GM21786 (cell line): ENCODE results near the gene FABP3.
A peak's percentile ranks its signal among the peaks of the same experiment; 100 is the strongest.
"Not testable (repeated sequence)": the region's sequence is repeated elsewhere in the genome, so short reads cannot be mapped to it uniquely, and the experiment has no call there.

Source experiments
- ATAC-seq: cut with Tn5 transposase; IDR thresholded peaks from one replicate; pipeline ENCODE4 v1.9.1; 2021; ENCODE audit not compliant: unreplicated experiment

The FABP3 gene

GRCh38 chr1:31399976-31400375, 27.1 kb upstream of the FABP3 start:
- ATAC-seq: no peak

GRCh38 chr1:31398246-31398645, 25.4 kb upstream of the FABP3 start:
- no peak for ATAC-seq

- no peak for ATAC-seq
Measured at GRCh38 chr1:31397360-31398095, 24.7 kb upstream of the FABP3 start.

GRCh38 chr1:31396633-31397351, 23.9 kb upstream of the FABP3 start:
- no peak for ATAC-seq

GRCh38 chr1:31394584-31395193, 21.8 kb upstream of the FABP3 start:
- peak; percentile 66 for ATAC-seq

GRCh38 chr1:31393463-31393862, 20.6 kb upstream of the FABP3 start:
- no peak for ATAC-seq

DNA sequence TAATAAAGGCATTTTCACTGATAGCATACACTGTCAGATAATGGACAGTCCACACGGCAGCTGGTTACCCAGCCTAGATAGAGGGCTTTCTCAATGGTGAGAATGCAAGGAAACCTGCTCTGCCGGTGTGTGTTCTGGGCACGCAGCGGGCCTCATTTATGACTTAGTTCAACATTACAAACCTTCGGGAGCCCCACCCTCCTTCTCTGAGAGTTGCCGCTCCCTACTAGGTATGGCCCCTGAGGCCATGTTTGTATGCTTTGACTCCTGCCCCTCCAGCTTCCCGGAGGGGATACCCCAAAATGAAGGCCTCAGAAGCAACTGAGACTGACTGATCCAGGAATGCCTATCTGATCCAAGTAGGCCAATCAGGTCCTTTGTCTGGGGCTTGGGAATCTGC, 17.2 kb upstream of the FABP3 start:
- ATAC-seq: no peak

DNA sequence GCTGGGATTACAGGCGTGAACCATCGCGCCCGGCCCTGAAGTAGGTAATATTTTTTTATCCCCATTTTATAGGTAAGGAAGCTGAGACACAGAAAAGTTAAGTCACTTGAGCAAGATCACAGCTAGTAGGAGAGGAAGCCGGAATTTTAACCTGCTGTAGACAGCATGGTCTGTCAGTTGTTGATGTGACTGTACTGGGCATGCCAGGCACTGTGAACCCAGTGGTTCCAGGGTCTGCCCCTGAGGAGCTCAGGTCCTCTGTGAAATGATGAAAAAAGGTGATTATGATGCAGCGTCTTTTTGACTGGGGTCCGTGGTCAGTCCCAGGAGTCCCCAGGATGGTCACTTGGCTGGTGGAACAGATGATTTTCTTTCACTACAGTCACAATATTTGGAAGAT, 16.7 kb upstream of the FABP3 start:
- ATAC-seq: no peak

DNA sequence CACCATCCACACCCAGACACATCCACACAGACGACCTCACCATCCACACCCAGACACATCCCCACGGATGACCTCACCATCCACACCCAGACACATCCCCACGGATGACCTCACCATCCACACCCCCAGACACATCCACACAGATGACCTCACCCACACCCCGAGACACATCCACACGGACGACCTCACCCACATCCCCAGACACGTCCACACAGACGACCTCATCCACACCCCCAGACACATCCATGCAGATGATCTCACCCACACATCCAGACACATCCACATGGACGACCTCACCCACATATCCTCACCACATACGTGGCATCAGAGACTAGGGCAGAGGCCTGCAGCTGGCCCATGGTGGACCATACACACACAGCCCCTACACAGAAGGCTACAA, 14.7 kb upstream of the FABP3 start:
- no peak for ATAC-seq

DNA sequence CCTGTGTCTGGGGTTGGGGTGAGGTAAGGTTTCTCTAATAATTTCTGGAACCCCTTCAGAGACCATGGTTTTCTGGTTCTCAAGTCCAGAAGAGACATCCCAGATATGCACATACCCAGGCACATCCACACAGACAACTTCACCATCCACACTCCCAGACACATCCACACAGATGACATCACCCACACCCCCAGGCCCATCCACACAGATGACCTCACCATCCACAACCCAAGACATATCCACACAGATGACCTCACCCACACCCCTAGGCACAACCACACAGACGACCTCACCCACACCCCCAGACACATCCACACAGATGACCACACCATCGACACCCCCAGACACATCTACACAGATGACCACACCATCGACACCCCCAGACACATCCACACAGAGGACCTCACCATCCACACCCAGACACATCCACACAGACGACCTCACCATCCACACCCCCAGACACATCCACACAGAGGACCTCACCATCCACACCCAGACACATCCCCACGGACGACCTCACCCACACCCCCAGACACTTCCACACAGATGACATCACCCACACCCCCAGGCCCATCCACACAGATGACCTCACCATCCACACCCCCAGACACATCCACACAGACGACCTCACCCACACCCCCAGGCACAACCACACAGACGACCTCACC, 13.8 kb upstream of the FABP3 start:
- ATAC-seq: not testable (repeated sequence)

GRCh38 chr1:31383967-31384366, 11.1 kb upstream of the FABP3 start:
- no peak for ATAC-seq

DNA sequence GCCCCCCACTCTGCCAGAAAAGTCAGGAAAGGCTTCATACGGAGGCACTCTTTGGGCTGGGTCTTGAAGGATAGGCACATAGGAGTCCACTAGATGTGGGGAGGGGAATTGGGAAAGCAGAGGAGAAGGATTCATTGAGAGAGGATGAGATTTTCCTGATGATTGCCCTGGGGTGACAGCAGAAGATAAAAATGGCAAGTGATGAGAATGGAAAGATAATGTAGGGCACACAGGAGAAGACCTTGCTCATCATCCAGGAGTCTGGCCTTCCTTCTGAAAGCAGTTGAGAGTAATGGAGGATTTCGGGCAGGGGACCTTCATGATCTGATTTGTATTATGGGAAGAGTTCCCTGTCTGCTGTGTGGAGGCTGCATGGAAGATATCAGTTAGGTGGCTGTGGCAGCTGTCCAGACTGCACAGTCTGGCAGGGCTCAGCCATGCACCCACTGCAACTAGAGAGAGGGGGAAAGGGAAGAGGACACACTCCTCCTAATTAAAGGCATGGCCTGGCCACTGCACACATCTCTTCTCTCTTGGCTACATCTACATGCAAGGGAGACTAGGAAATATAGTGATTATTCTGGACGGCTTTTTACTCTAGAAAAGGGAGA, 9.6 kb upstream of the FABP3 start:
- no peak for ATAC-seq

GRCh38 chr1:31381394-31382294, 8.8 kb upstream of the FABP3 start:
- ATAC-seq: no peak

- ATAC-seq: no peak
Measured at GRCh38 chr1:31380181-31380580, 7.3 kb upstream of the FABP3 start.

GRCh38 chr1:31378001-31378400, 5.1 kb upstream of the FABP3 start:
- ATAC-seq: no peak

DNA sequence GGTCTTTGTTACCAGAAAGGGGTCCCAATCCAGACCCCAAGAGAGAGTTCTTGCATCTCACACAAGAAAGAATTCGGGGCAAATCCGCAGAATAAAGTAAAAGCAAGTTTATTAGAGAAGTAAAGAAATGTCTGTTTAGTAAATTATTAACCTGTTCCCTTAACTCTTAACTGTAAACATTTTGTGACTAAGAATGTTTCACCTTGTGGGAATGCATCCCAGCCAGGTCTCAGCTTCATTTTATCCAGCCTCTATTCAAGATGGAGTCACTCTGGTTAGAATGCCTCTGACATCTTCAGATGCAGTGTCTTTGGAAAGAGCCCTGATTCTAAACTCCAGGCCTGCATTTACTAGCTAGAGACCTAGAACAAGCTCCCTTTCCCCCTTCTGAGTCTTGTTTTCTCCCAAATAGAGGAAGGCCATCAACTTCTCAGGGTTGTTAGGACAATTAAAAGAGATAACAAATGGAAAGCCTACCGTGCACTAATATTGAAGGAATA, 4.5 kb upstream of the FABP3 start:
- no peak for ATAC-seq

GRCh38 chr1:31376375-31377134, 3.7 kb upstream of the FABP3 start:
- no peak for ATAC-seq

- ATAC-seq: no peak
Measured at GRCh38 chr1:31374511-31375196, 1.8 kb upstream of the FABP3 start.
